Mucosa of descending colon (tissue), 3 donors: Measurements from ENCODE around the gene HIVEP1. TPM values are rescaled to one million over a fixed set of nuclear protein-coding genes. Genes with fewer than 3 reads are reported as not detected.

Experiments used
- ATAC-seq: fragments of 200-7000 bp; cut with Tn5 transposase; one replicate; pipeline ENCODE4 v1.9.1; 2020; ENCODE audit warnings: mild to moderate bottlenecking, moderate library complexity
- DNase-seq, 3 donors: peaks; one replicate each; pipeline ENCODE4 v3.0.0-alpha.2; 2020
- H3K36me3 ChIP-seq: fragments of 200-600 bp; one replicate; pipeline ENCODE4 v1.8.0; 2021; ENCODE audit warnings: low read depth, mild to moderate bottlenecking
- H3K4me1 ChIP-seq: fragments of 200-600 bp; one replicate; pipeline ENCODE4 v1.8.0; 2021; ENCODE audit warnings: low read depth, mild to moderate bottlenecking
- H3K4me3 ChIP-seq: fragments of 200-600 bp; one replicate; pipeline ENCODE4 v1.8.0; 2021; ENCODE audit warnings: mild to moderate bottlenecking
- H3K9me3 ChIP-seq: fragments of 200-600 bp; one replicate; pipeline ENCODE4 v1.8.0; 2021; ENCODE audit warnings: mild to moderate bottlenecking
- intact Hi-C, 2 donors: fragments of 100-400 bp; cut with DNase I in 1 of 2; cut with micrococcal nuclease in 1 of 2; formaldehyde crosslinking; loops; one replicate each; pipeline versions ENCODE4 v1.11.0 to v1.11.1; 2022; cut with DNase I, micrococcal nuclease
- total RNA-seq, 3 donors: library from RNA; stranded (reverse); fragmentation: NEBNext Ultra II Directional in 2 of 3; extraction: Animal tissue kit (Norgen Biotek cat#: 25700) in 2 of 3; gene quantifications; one replicate each; pipeline versions ENCODE4 v1.2.1 to v1.2.4, GENCODE V29; 2021 to 2023
- TF ChIP-seq, protein P1 (sequence below): fragments of 200-600 bp; IDR thresholded peaks from one replicate; pipeline ENCODE4 v1.8.0; 2022; ENCODE audit warnings: antibody characterized with exemption, mild to moderate bottlenecking
- donor health status: DM: no; HTN: no; CAD: no; lungs with moderate emphysema.
- donor health status: DM: no; HTN: no; CAD: no.
- donor health status: DM: no; HTN: yes; CAD: no.

The HIVEP1 gene
- total RNA-seq, 3 donors from 2014 or later, result 27.6 to 37.3 (median 35.8) TPM

DNA sequence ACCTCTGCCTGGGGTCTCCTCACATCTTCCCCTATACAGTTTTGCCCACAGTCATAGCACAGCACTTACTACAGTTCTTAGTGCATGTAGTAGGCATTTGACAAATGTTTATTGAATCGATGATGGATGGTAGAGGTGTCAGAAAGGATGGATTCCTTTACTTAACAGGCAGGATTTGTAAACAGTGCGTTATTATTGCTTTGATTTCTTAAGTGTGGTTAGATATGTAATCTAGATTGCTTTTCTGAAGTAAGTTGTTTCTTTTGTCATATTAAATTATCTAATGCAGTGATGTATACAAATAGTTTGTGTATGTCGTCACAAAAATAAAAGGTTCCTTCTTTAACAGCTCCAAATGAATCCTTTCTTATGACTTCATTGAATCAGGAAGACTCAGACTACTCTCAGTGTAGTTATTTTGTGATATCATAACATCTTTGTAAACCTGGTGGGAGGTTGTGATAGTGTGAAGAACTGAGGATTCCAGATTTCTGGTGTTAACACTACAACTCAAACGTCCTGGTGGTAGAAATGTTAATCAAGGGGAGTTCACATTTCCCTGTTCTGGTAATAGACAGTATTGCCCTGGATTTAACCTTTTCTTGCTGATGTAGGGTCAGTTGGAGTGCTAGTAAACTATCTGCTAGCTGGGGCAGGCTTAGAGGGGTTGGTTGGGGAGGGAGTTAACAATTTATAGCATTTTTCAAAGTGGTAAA lies 87.7 kb downstream of the HIVEP1 start:
- DNase-seq (no peak), ATAC-seq (no peak)
- TF ChIP-seq, protein P1, sequence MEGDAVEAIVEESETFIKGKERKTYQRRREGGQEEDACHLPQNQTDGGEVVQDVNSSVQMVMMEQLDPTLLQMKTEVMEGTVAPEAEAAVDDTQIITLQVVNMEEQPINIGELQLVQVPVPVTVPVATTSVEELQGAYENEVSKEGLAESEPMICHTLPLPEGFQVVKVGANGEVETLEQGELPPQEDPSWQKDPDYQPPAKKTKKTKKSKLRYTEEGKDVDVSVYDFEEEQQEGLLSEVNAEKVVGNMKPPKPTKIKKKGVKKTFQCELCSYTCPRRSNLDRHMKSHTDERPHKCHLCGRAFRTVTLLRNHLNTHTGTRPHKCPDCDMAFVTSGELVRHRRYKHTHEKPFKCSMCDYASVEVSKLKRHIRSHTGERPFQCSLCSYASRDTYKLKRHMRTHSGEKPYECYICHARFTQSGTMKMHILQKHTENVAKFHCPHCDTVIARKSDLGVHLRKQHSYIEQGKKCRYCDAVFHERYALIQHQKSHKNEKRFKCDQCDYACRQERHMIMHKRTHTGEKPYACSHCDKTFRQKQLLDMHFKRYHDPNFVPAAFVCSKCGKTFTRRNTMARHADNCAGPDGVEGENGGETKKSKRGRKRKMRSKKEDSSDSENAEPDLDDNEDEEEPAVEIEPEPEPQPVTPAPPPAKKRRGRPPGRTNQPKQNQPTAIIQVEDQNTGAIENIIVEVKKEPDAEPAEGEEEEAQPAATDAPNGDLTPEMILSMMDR, result no peak
- no peak overlapping the region for H3K4me3 ChIP-seq
- H3K9me3 ChIP-seq, result no peaks in the 10 kb centered on the region
- H3K36me3 ChIP-seq, result no peaks in the 10 kb centered on the region
- peaks cover 4% of the 10 kb centered on the region for H3K4me1 ChIP-seq
- intact Hi-C loops, result no loop called here

DNA sequence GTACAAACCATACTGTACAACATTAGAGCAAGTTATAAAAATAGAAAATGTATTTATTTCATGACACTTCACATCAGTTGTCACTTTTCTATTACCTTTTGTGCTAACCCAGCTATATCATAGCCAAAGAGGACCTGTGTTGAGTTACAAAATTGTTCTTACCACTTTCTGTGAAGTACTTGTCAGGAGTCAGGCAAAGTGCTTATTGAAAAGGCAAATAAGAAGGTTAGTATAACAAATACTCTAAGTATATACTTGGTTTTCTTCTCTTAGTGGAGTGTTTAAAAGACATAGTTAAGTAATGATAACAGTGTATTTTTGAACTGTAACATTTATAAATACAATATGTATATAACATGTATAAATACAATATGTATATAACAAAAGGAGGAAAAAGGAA lies 88.9 kb downstream of the HIVEP1 start:
- TF ChIP-seq, protein P1, result no peak
- ATAC-seq (no peak), DNase-seq (no peak)
- no peaks in the 10 kb centered on the region for H3K9me3 ChIP-seq
- intact Hi-C loops, result no loop called here
- no peaks in the 10 kb centered on the region for H3K4me1 ChIP-seq
- no peak overlapping the region for H3K4me3 ChIP-seq
- H3K36me3 ChIP-seq, result no peaks in the 10 kb centered on the region

DNA sequence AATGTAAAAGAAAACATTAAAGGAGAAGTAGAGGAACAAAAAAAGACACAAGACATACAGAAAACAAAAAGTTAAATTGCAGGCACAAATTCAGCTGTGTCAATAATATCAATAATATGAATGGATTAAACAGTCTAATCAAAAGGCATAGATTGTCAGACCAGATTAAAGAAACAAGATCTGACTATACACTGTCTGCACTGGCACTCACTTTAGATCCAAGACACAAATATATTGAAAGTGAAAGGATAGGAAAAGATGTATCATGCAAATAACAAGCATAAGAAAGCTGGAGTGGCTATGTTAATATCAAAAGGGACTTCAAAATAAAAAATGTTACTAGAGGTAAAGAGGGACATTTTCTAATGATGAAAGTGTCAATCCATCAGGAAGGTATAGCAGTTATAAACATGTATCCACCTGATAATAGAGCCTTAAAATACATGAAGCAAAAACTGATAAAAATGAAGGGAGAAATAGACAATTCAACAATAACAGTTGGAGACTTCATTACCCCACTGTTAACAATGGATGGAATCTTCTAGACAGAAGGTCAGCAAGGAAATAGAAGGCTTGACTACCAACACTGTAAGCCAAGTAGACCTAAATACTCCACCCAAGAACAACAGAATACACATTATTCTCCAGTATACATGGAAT lies 89.7 kb downstream of the HIVEP1 start:
- TF ChIP-seq, protein P1, result no peak
- no peaks in the 10 kb centered on the region for H3K4me1 ChIP-seq
- ATAC-seq (no peak), DNase-seq (no peak)
- intact Hi-C loops, result no loop called here
- H3K9me3 ChIP-seq, result no peaks in the 10 kb centered on the region
- H3K36me3 ChIP-seq, result no peaks in the 10 kb centered on the region
- no peak overlapping the region for H3K4me3 ChIP-seq

DNA sequence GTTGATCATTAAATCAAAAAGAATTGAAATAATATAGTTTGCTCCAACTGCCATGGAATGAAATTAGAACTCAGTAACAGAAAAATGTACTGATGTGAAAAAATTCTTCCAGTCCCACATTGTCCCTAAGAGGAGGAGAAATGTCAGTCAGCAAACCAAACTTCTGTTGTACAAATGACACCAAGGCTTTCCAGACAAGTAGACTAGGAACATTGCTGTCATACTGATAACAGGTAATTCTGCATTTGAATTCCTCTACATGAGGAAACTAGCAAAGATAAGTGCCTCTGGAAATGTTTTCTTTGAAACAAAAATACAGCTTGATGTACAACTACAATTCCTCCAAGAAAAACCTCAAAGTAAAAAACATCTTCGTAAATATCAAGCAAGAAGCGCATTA lies 90.2 kb downstream of the HIVEP1 start:
- DNase-seq, result no peak
- ATAC-seq, result no peak
- TF ChIP-seq, protein P1, result no peak
- Histone ChIP-seq H3K36me3 (no peaks in the 10 kb centered on the region), H3K4me1 (no peaks in the 10 kb centered on the region), H3K4me3 (no peak overlapping the region), H3K9me3 (no peaks in the 10 kb centered on the region)
- intact Hi-C loops, result no loop called here

DNA sequence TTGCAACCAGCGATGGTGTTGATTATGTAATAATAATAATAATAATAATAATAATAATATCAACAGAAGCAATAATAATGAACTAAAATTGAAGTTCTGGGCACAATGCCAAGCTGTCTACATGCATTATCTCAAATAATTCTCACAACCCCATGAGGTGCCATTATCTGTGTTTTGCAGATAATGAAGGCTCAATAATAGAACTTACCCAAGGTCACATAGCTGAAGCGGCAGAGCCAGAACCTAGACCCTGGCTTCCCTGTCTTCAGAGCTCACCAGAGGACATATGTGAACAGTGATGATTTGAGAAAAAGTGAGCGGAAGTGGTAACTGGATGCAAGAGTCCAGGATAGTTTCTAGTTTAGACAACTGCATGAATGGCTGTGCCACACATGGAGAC lies 91.0 kb downstream of the HIVEP1 start:
- ATAC-seq, result no peak
- Histone ChIP-seq H3K4me3 (no peak overlapping the region), H3K36me3 (no peaks in the 10 kb centered on the region), H3K9me3 (no peaks in the 10 kb centered on the region), H3K4me1 (no peaks in the 10 kb centered on the region)
- intact Hi-C loops, result no loop called here
- no peak for DNase-seq
- TF ChIP-seq, protein P1, result no peak
